Colonic mucosa (tissue), 4 donors: Measurements from ENCODE around the gene LHFPL4. TPM values are rescaled to one million over a fixed set of nuclear protein-coding genes. Genes with fewer than 3 reads are reported as not detected.

Experiments used
- DNase-seq: peaks from one replicate; pipeline ENCODE4 v3.0.0-alpha.2; 2020
- H3K27ac ChIP-seq: fragments of 200-600 bp; one replicate; pipeline ENCODE4 v1.8.0; 2021
- H3K27me3 ChIP-seq: fragments of 200-600 bp; one replicate; pipeline ENCODE4 v1.8.0; 2021
- H3K36me3 ChIP-seq: fragments of 200-600 bp; one replicate; pipeline ENCODE4 v1.8.0; 2021
- H3K4me1 ChIP-seq: fragments of 200-600 bp; one replicate; pipeline ENCODE4 v1.8.0; 2021; ENCODE audit warnings: mild to moderate bottlenecking
- H3K4me3 ChIP-seq: fragments of 200-600 bp; one replicate; pipeline ENCODE4 v1.8.0; 2021
- H3K9ac ChIP-seq, 2 donors: one replicate each; pipeline ENCODE4 v1.7.0; 2013; ENCODE audit warnings: control low read depth in 2 of 2, low read depth in 2 of 2, low read length in 2 of 2
- H3K9me3 ChIP-seq: fragments of 200-600 bp; one replicate; pipeline ENCODE4 v1.8.0; 2021
- CTCF ChIP-seq: fragments of 200-600 bp; IDR thresholded peaks from one replicate; pipeline ENCODE4 v1.8.0; 2022; ENCODE audit warnings: antibody characterized with exemption, mild to moderate bottlenecking
- intact Hi-C: fragments of 100-400 bp; cut with DNase I; formaldehyde crosslinking; loops from one replicate; pipeline ENCODE4 v1.14.1; 2022
- total RNA-seq, 2 donors: library from RNA; stranded (reverse); fragmentation: NEBNext Ultra II Directional in 1 of 2; extraction: Animal tissue kit (Norgen Biotek cat#: 25700) in 1 of 2; gene quantifications; one replicate each; pipeline ENCODE4 v1.2.1, GENCODE V29; 2021
- donor health status: healthy.
- donor health status: DM: no; HTN: no; CAD: no.
- donor health status: DM: no; HTN: no; CAD: no.

Gene LHFPL4
- total RNA-seq, 2 donors from 2014 or later: 0.05 to 1.2 TPM

- Histone ChIP-seq H3K4me1 (no peaks in the 10 kb centered on the region), H3K36me3 (no peaks in the 10 kb centered on the region), H3K9ac (no peak overlapping the region), H3K9me3 (no peaks in the 10 kb centered on the region), H3K4me3 (no peak overlapping the region), H3K27me3 (no peaks in the 10 kb centered on the region), H3K27ac (no peak overlapping the region)
- peak; percentile 64 for TF ChIP-seq CTCF
- intact Hi-C loops: loop anchor here (10.0 kb wide), 1 partner anchor 184 kb away; no protein-coding TSS in a partner anchor
- peak; percentile 66 for DNase-seq
Measured at GRCh38 chr3:9500108-9501050, 53.2 kb downstream of the LHFPL4 start.

GRCh38 chr3:9499455-9500107 lies 54.0 kb downstream of the LHFPL4 start:
- no peak for DNase-seq
- Histone ChIP-seq H3K27me3 (no peaks in the 10 kb centered on the region), H3K9ac (no peak overlapping the region), H3K27ac (no peak overlapping the region), H3K9me3 (no peaks in the 10 kb centered on the region), H3K36me3 (no peaks in the 10 kb centered on the region), H3K4me1 (no peaks in the 10 kb centered on the region), H3K4me3 (no peak overlapping the region)
- no peak for TF ChIP-seq CTCF
- intact Hi-C loops: loop anchor here (10.0 kb wide), 1 partner anchor 185 kb away; no protein-coding TSS in a partner anchor

GRCh38 chr3:9498781-9499180 lies 54.8 kb downstream of the LHFPL4 start:
- Histone ChIP-seq H3K4me1 (no peaks in the 10 kb centered on the region), H3K9ac (no peak overlapping the region), H3K36me3 (no peaks in the 10 kb centered on the region), H3K27ac (no peak overlapping the region), H3K27me3 (no peaks in the 10 kb centered on the region), H3K4me3 (no peak overlapping the region), H3K9me3 (no peaks in the 10 kb centered on the region)
- DNase-seq: no peak
- no peak for TF ChIP-seq CTCF
- intact Hi-C loops: no loop called here

GRCh38 chr3:9497821-9498565 lies 55.6 kb downstream of the LHFPL4 start:
- DNase-seq: no peak
- H3K9ac ChIP-seq: no peak overlapping the region

More at GRCh38 chr3:9497821-9498565, 55.6 kb downstream of the LHFPL4 start:
- Histone ChIP-seq H3K27ac (no peak overlapping the region), H3K9me3 (no peaks in the 10 kb centered on the region), H3K27me3 (no peaks in the 10 kb centered on the region), H3K4me3 (no peak overlapping the region), H3K36me3 (no peaks in the 10 kb centered on the region), H3K4me1 (no peaks in the 10 kb centered on the region)
- no peak for TF ChIP-seq CTCF
- intact Hi-C loops: no loop called here
